Fibroblast of pulmonary artery (primary cell): ENCODE results near the gene PTCRA.

Experiments
- DNase-seq: peaks from one replicate; pipeline ENCODE4 v3.0.0-alpha.2; 2010; ENCODE audit warnings: low read depth
- H3K4me3 ChIP-seq: replicated peaks from 2 replicates; pipeline ENCODE4 v1.5.1; 2011; ENCODE audit warnings: low read depth, mild to moderate bottlenecking, control low read depth, low read length, moderate library complexity
- TF ChIP-seq, protein P1 (sequence below): IDR thresholded peaks from 2 replicates; pipeline ENCODE4 v1.5.1; 2011; ENCODE audit warnings: mild to moderate bottlenecking, control low read depth, low read length, inconsistent platforms; ENCODE audit errors: missing control alignments

The PTCRA gene

DNA sequence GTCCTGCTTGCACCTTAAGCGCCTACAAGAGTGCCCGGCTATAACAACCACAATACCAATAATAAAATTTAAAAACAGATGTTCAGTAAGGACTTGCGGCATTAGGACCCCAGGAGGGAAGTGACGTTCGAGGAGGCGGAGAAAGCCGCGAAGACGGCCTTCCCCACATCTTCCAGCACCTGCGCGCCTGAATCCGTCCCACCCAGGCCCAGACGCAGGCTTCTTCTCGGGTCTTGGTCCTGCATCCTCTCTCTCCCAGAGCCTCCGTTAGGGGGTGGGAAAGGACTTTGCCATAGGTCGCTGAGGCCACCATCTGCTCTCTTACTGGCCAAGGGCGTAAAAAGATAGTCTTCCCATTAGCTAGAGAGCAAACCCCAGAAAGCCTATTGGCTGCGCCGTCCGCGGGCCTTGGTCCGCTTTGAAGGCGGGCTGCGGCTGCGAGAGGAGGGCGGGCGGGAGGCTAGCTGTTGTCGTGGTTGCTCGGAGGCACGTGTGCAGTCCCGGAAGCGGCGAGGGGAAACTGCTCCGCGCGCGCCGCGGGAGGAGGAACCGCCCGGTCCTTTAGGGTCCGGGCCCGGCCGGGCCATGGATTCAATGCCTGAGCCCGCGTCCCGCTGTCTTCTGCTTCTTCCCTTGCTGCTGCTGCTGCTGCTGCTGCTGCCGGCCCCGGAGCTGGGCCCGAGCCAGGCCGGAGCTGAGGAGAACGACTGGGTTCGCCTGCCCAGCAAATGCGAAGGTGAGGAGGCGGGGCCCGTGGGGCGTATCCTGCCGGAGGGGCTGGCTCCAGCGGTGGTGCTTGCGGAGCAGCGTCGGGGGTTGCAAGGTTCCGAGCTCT is 13.3 kb downstream of the PTCRA start, which contains the start of gene CNPY3:
TSS of gene CNPY3 (plus strand) at position 495 of the 835 bp plus-strand sequence. CDS start at position 586, 91 bp downstream.
- H3K4me3 ChIP-seq: peak within 1 kb of the TSS; percentile 79
- TF ChIP-seq, protein P1, sequence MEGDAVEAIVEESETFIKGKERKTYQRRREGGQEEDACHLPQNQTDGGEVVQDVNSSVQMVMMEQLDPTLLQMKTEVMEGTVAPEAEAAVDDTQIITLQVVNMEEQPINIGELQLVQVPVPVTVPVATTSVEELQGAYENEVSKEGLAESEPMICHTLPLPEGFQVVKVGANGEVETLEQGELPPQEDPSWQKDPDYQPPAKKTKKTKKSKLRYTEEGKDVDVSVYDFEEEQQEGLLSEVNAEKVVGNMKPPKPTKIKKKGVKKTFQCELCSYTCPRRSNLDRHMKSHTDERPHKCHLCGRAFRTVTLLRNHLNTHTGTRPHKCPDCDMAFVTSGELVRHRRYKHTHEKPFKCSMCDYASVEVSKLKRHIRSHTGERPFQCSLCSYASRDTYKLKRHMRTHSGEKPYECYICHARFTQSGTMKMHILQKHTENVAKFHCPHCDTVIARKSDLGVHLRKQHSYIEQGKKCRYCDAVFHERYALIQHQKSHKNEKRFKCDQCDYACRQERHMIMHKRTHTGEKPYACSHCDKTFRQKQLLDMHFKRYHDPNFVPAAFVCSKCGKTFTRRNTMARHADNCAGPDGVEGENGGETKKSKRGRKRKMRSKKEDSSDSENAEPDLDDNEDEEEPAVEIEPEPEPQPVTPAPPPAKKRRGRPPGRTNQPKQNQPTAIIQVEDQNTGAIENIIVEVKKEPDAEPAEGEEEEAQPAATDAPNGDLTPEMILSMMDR: no peak
- peak; percentile 98 for DNase-seq

DNA sequence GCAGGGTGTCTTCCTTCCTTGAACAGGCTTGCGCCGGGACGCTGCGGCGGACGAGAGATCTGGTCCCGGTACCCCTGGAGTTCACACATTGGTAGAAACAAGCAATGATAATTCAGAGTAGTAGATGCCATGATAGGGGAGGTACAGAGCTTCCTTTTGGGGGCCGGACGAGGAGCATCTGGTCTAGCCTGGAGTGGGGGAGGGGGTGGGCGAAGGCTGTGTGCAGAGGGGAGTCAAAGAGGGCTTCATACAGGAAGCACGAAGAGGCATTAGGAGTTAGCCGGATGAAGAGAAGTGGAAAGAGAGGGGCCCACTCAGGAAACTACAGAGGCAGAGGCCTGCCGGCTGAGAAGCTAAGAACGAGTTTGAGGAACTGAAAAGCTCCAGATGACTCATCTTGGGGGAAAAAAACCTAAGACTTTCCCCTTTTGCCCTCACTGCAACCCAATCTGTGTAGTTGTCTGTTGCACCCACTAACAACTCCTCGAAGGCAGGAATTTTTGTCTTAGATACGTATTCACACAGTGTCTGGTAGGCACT is 14.0 kb downstream of the PTCRA start:
- TF ChIP-seq, protein P1: no peak
- H3K4me3 ChIP-seq: peak overlapping the region; percentile 79
- DNase-seq: peak; percentile 66

DNA sequence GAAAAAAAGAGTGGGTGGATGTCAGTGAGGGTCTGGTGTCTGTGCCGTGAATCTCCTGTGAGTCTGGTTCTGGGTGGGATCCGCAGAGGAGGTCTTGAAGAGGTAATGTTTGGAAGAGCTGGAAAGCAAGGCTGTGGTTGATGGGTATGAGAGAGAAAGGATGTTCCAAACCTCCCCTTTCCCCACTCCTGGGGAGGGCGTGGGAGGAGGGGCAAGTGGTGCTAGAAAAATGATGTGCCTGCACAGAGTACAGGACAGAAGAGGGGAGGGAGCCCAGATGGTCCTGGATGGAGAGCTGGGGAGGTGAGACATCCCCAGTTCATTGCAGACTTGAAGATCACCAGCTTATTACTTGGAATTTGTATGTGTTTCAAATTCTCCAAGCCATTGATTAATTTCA is 16.6 kb downstream of the PTCRA start:
- TF ChIP-seq, protein P1: no peak
- no peak for DNase-seq
- no peak overlapping the region for H3K4me3 ChIP-seq

DNA sequence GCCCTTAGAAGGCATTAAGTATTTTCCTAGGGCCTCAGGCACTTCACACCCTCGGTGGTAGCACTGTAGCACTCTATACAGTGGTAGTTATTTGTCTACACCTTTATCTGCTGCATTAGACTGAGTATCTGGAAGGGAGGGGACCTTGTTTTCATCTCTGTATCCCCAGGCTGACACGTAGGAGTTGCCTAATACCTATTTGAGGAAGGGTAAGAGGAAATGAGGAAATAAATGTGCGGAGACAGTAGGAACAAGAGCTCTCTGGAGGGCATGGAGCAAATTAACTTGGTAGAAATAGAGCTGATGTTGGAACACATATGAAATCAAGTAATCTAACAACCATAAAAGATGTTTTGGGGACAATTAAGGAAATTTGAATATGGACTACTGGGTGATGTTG is 17.4 kb downstream of the PTCRA start:
- DNase-seq: peak; percentile 36
- TF ChIP-seq, protein P1: no peak
- no peak overlapping the region for H3K4me3 ChIP-seq

DNA sequence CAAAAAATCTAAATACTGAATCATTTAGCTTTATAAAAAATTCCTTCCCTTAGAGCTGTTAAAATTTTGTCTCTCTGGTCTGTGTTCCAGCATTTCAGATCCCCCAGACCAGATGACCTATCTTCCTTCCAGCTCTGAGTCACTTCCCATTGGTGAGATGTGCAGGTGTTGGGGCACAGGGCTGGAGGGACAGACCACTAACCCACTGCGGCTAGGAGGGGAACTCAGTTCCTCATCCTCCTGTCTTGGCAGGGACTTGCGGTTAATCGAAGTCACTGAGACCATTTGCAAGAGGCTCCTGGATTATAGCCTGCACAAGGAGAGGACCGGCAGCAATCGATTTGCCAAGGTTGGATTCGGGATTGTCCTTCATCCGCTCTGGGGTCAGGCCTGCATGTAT is 19.5 kb downstream of the PTCRA start:
- no peak overlapping the region for H3K4me3 ChIP-seq
- TF ChIP-seq, protein P1: no peak
- DNase-seq: no peak

DNA sequence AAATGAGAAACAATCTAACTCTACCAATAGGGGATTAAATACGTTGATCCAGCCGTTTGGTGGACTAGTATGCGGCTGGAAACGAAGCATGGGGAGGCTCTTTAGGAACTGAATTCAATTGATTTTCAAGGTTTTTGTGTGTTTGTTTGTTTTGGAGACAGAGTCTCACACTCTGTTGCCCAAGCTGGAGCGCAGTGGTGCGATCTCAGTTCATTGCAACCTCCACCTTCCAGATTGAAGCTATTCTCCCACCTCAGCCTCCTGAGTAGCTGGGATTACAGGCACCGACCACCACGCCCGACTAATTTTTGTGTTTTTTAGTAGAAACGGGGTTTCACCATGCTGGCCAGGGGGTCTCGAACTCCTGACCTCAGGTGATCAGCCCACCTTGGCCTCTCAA is 20.5 kb downstream of the PTCRA start:
- TF ChIP-seq, protein P1: no peak
- H3K4me3 ChIP-seq: no peak overlapping the region
- DNase-seq: no peak
